Sigmoid colon (tissue), 7 donors: Measurements from ENCODE around the gene KCTD12. TPM values are rescaled to one million over a fixed set of nuclear protein-coding genes. Genes with fewer than 3 reads are reported as not detected.
A peak's percentile ranks its signal among the peaks of the same experiment; 100 is the strongest.

Experiments used
- DNase-seq: peaks from one replicate; pipeline ENCODE4 v3.0.0-alpha.2; 2019
- H3K27ac ChIP-seq, 4 donors: fragments of 200-600 bp; sonication (generic); one replicate each; pipeline ENCODE4 v1.5.1; 2016 to 2019; ENCODE audit warnings: mild to moderate bottlenecking in 1 of 4
- H3K27me3 ChIP-seq, 3 donors: fragments of 200-600 bp; sonication (generic); one replicate each; pipeline ENCODE4 v1.5.1; 2019; ENCODE audit warnings: mild to moderate bottlenecking in 1 of 3
- H3K36me3 ChIP-seq, 4 donors: fragments of 200-600 bp; sonication (generic); one replicate each; pipeline ENCODE4 v1.5.1; 2016 to 2019
- H3K4me1 ChIP-seq, 4 donors: fragments of 200-600 bp; sonication (generic); one replicate each; pipeline ENCODE4 v1.5.1; 2017 to 2019
- H3K4me3 ChIP-seq, 4 donors: fragments of 200-600 bp; sonication (generic); one replicate each; pipeline ENCODE4 v1.5.1; 2017 to 2019; ENCODE audit warnings: mild to moderate bottlenecking in 2 of 4, moderate library complexity in 1 of 4
- H3K9me3 ChIP-seq, 4 donors: fragments of 200-600 bp in 3 of 4; sonication (generic) in 3 of 4; one replicate each; pipeline versions ENCODE4 v1.5.1 to v1.6.1; 2013 to 2019
- CTCF ChIP-seq, 4 experiments: fragments of 450-650 bp in 3 of 4; fragments of 200-600 bp in 1 of 4; IDR thresholded peaks; one replicate each; pipeline ENCODE4 v1.5.1; 2016 to 2019; ENCODE audit warnings: antibody characterized with exemption in 4 of 4, mild to moderate bottlenecking in 3 of 4, moderate library complexity in 2 of 4
- EP300 ChIP-seq, 4 donors: sonication (generic); formaldehyde crosslinking; IDR thresholded peaks; one replicate each; pipeline ENCODE4 v1.6.1; 2017; ENCODE audit warnings: antibody characterized with exemption in 4 of 4
- POLR2A ChIP-seq, 2 donors: fragments of 450-650 bp; IDR thresholded peaks; one replicate each; pipeline ENCODE4 v1.6.1; 2016; ENCODE audit warnings: antibody characterized with exemption in 2 of 2, mild to moderate bottlenecking in 2 of 2, moderate library complexity in 2 of 2
- POLR2AphosphoS5 ChIP-seq, 4 donors: sonication (generic); formaldehyde crosslinking; IDR thresholded peaks; one replicate each; pipeline ENCODE4 v1.6.1; 2017; ENCODE audit warnings: antibody characterized with exemption in 4 of 4
- WGBS, 2 donors: extraction: QIAGEN DNeasy Blood & Tissue Kit; methylation state at CpG; one replicate each; pipeline ENCODE4 v1.1.7; 2013; 5-methylcytosine and 5-hydroxymethylcytosine counted together
- intact Hi-C: fragments of 100-400 bp; cut with DNase I; formaldehyde crosslinking; loops from one replicate; pipeline ENCODE4 v1.15.1; 2023
- polyA plus RNA-seq, 3 donors: library from polyadenylated mRNA; stranded (reverse); fragments of 200-250 nt; gene quantifications; one replicate each; pipeline ENCODE4 v1.2.3, GENCODE V29; 2013
- total RNA-seq, 4 donors: library from RNA; depleted of rRNA; stranded (reverse); fragments of >200 nt; gene quantifications; one replicate each; pipeline ENCODE4 v1.1.0, GENCODE V29; 2016
- donor health status: healthy with polysubstance abuse.
- donor health status: Bipolar disorder and iron deficiency.
- donor health status: healthy.

Gene KCTD12
- total RNA-seq (100 to 1,000 TPM in 2 of 4 donors, 10 to 100 TPM in 2; 77.3 to 129 (median 97.5) TPM), polyA plus RNA-seq (10 to 100 TPM; 14.8 to 22.6 (median 19.8) TPM)

GRCh38 chr13:76886292-76887075 is at the start of gene KCTD12:
KCTD12 (minus strand) TSS chr13:76886405; CDS start chr13:76886148, 257 bp downstream.
- TF ChIP-seq POLR2AphosphoS5 (IDR thresholded peaks at IDR 0.05): peak; percentile 49 to 92 (median 90)
- peak in 1 of 4 experiments; percentile 35 for TF ChIP-seq CTCF (IDR thresholded peaks at IDR 0.05)
- no peak for TF ChIP-seq EP300 (IDR thresholded peaks at IDR 0.05)
- TF ChIP-seq POLR2A (IDR thresholded peaks at IDR 0.05): peak in 1 of 2 donors; percentile 45
- H3K36me3 ChIP-seq: no peaks in the 10 kb centered on the region
- H3K27ac ChIP-seq: peak within 1 kb of the TSS; percentile 89 to 90 (median 90)
- H3K4me3 ChIP-seq: peak within 1 kb of the TSS; percentile 61 to 75 (median 71)
- 0 to 1% methylated on average over 83 of the region's 83 CpGs for WGBS, 2 donors
- intact Hi-C loops: loop anchor here (2.0 to 5.0 kb wide), 3 partner anchors 106 to 1014 kb away; partner anchors contain the start of gene CLN5
- no peaks in the 10 kb centered on the region for H3K27me3 ChIP-seq
- DNase-seq: peak; percentile 96
- peaks cover 0 to 34% (median 16%) of the 10 kb centered on the region in 4 donors for H3K4me1 ChIP-seq
- H3K9me3 ChIP-seq: no peaks in the 10 kb centered on the region

GRCh38 chr13:76934671-76935070 is 48.5 kb upstream of the KCTD12 start:
- 95 to 96% methylated on average over 1 of the region's 1 CpG for WGBS, 2 donors
- TF ChIP-seq POLR2AphosphoS5 (IDR thresholded peaks at IDR 0.05): no peak
- TF ChIP-seq POLR2A (IDR thresholded peaks at IDR 0.05): no peak
- TF ChIP-seq EP300 (IDR thresholded peaks at IDR 0.05): no peak
- no peak for TF ChIP-seq CTCF (IDR thresholded peaks at IDR 0.05)
- Histone ChIP-seq H3K27me3 (no peaks in the 10 kb centered on the region), H3K4me1 (no peaks in the 10 kb centered on the region), H3K36me3 (no peaks in the 10 kb centered on the region), H3K4me3 (no peak overlapping the region), H3K27ac (no peak overlapping the region), H3K9me3 (peaks cover 0 to 3% (median 0%) of the 10 kb centered on the region in 4 donors)
- intact Hi-C loops: no loop called here
- no peak for DNase-seq

GRCh38 chr13:76932076-76932475 is 45.9 kb upstream of the KCTD12 start:
- H3K4me3 ChIP-seq: no peak overlapping the region
- intact Hi-C loops: no loop called here
- WGBS, 2 donors: 55 to 73% methylated on average over 4 of the region's 4 CpGs

GRCh38 chr13:76929851-76930374 is 43.7 kb upstream of the KCTD12 start:
- H3K4me3 ChIP-seq: no peak overlapping the region
- WGBS, 2 donors: 63 to 83% methylated on average over 2 of the region's 2 CpGs
- DNase-seq: no peak
- H3K4me1 ChIP-seq: no peaks in the 10 kb centered on the region
- no peak overlapping the region for H3K27ac ChIP-seq
- intact Hi-C loops: no loop called here
- no peak for TF ChIP-seq EP300 (IDR thresholded peaks at IDR 0.05)
- no peak for TF ChIP-seq CTCF (IDR thresholded peaks at IDR 0.05)
- no peak for TF ChIP-seq POLR2AphosphoS5 (IDR thresholded peaks at IDR 0.05)
- no peak for TF ChIP-seq POLR2A (IDR thresholded peaks at IDR 0.05)
- H3K27me3 ChIP-seq: no peaks in the 10 kb centered on the region
- H3K36me3 ChIP-seq: no peaks in the 10 kb centered on the region
- no peaks in the 10 kb centered on the region for H3K9me3 ChIP-seq

More at GRCh38 chr13:76932076-76932475, 45.9 kb upstream of the KCTD12 start:
- H3K27ac ChIP-seq: no peak overlapping the region
- no peaks in the 10 kb centered on the region for H3K27me3 ChIP-seq
- no peak for DNase-seq
- peaks cover 0 to under 1% (median 0%) of the 10 kb centered on the region in 4 donors for H3K9me3 ChIP-seq
- H3K36me3 ChIP-seq: no peaks in the 10 kb centered on the region
- TF ChIP-seq POLR2AphosphoS5 (IDR thresholded peaks at IDR 0.05) (no peak), EP300 (IDR thresholded peaks at IDR 0.05) (no peak), POLR2A (IDR thresholded peaks at IDR 0.05) (no peak), CTCF (IDR thresholded peaks at IDR 0.05) (no peak)
- H3K4me1 ChIP-seq: no peaks in the 10 kb centered on the region
